GM19023 (cell line): Measurements from ENCODE around the gene KCND1.

Experiments used
- ATAC-seq: cut with Tn5 transposase; IDR thresholded peaks from one replicate; pipeline ENCODE4 v1.9.1; 2021; ENCODE audit warnings: mild to moderate bottlenecking, moderate library complexity; ENCODE audit not compliant: unreplicated experiment

Gene KCND1

GRCh38 chrX:48914593-48915493 lies 56.8 kb downstream of the KCND1 start:
- no peak for ATAC-seq

- no peak for ATAC-seq
Measured at GRCh38 chrX:48913605-48914366, 57.9 kb downstream of the KCND1 start.

- ATAC-seq, result peak; percentile 65
Measured at GRCh38 chrX:48911412-48912182, 60.0 kb downstream of the KCND1 start, which contains the start of gene SLC35A2. TSS of gene SLC35A2 (minus strand) at chrX:48911646. CDS start at chrX:48911636, 10 bp downstream.
